ENCODE results near the gene QRICH2.

GRCh38 chr17:76260220-76260619, 47.9 kb downstream of the QRICH2 start:
- TF ChIP-seq CEBPB (IDR thresholded peaks at IDR 0.05; ENCODE audit: low read depth, low read length): no peak
- no peak for TF ChIP-seq CTCF (conservative IDR thresholded peaks at IDR 0.05; ENCODE audit: low read depth, low read length)
